Aorta (tissue), 5 donors: ENCODE results near the gene RBM44. TPM values are rescaled to one million over a fixed set of nuclear protein-coding genes. Genes with fewer than 3 reads are reported as not detected.
"Not testable (repeated sequence)": the region's sequence is repeated elsewhere in the genome, so short reads cannot be mapped to it uniquely, and the experiment has no call there.

Experiments used
- ATAC-seq: fragments of 200-7000 bp; cut with Tn5 transposase; one replicate; pipeline ENCODE4 v1.9.1; 2022; ENCODE audit warnings: moderate library complexity; ENCODE audit not compliant: low FRiP score
- DNase-seq, 2 donors: peaks; one replicate each; pipeline ENCODE4 v3.0.0-alpha.2; 2020
- H3K27ac ChIP-seq, 2 donors: one replicate each; pipeline ENCODE4 v1.5.1; 2013; ENCODE audit warnings: low read length in 2 of 2, mild to moderate bottlenecking in 2 of 2, moderate library complexity in 2 of 2, control low read depth in 1 of 2, inconsistent platforms in 1 of 2, low read depth in 1 of 2
- H3K27me3 ChIP-seq, 2 donors: one replicate each; pipeline ENCODE4 v1.6.1; 2013; ENCODE audit warnings: control low read depth in 1 of 2, low read length in 1 of 2, mild to moderate bottlenecking in 1 of 2, moderate library complexity in 1 of 2; ENCODE audit not compliant: insufficient read depth in 2 of 2, control insufficient read depth in 1 of 2
- H3K36me3 ChIP-seq, 2 donors: one replicate each; pipeline ENCODE4 v1.6.1; 2013; ENCODE audit warnings: control low read depth in 1 of 2, low read length in 1 of 2, mild to moderate bottlenecking in 1 of 2; ENCODE audit not compliant: insufficient read depth in 2 of 2, control insufficient read depth in 1 of 2
- H3K4me1 ChIP-seq, 2 donors: one replicate each; pipeline ENCODE4 v1.6.1; 2013; ENCODE audit warnings: low read length in 2 of 2, control low read depth in 1 of 2, mild to moderate bottlenecking in 1 of 2, moderate library complexity in 1 of 2; ENCODE audit not compliant: insufficient read depth in 2 of 2, control insufficient read depth in 1 of 2
- H3K4me3 ChIP-seq, 2 donors: one replicate each; pipeline ENCODE4 v1.5.1; 2013; ENCODE audit warnings: low read length in 2 of 2, control low read depth in 1 of 2, mild to moderate bottlenecking in 1 of 2
- H3K9me3 ChIP-seq: one replicate; pipeline ENCODE4 v1.6.1; 2013; ENCODE audit warnings: mild to moderate bottlenecking, low read length; ENCODE audit not compliant: control insufficient read depth
- WGBS, 2 donors: extraction: QIAGEN DNeasy Blood & Tissue Kit; methylation state at CpG; one replicate each; pipeline ENCODE4 v1.1.7; 2013; 5-methylcytosine and 5-hydroxymethylcytosine counted together
- intact Hi-C, 2 donors: fragments of 100-400 bp; cut with DNase I; formaldehyde crosslinking; loops; one replicate each; pipeline versions ENCODE4 v1.14.2 to v1.15.0; 2022
- polyA plus RNA-seq, 2 donors: library from polyadenylated mRNA; stranded (reverse); fragments of 200-250 nt; gene quantifications; one replicate each; pipeline ENCODE4 v1.2.3, GENCODE V29; 2013
- total RNA-seq, 2 donors: library from RNA; stranded (reverse); fragmentation: NEBNext Ultra II Directional; extraction: Animal tissue kit (Norgen Biotek cat#: 25700); gene quantifications; one replicate each; pipeline ENCODE4 v1.2.1, GENCODE V29; 2021
- donor health status: healthy with polysubstance abuse.
- donor health status: Bipolar disorder and iron deficiency.
- donor health status: DM: no; HTN: no; CAD: no.
- donor health status: DM: no; HTN: no; CAD: no.
- donor health status: DM: yes; HTN: yes; CAD: no.

The RBM44 gene
- total and polyA plus RNA-seq, 4 donors = 1.4 to 3.2 (median 2.5) TPM; not detected in 1

DNA sequence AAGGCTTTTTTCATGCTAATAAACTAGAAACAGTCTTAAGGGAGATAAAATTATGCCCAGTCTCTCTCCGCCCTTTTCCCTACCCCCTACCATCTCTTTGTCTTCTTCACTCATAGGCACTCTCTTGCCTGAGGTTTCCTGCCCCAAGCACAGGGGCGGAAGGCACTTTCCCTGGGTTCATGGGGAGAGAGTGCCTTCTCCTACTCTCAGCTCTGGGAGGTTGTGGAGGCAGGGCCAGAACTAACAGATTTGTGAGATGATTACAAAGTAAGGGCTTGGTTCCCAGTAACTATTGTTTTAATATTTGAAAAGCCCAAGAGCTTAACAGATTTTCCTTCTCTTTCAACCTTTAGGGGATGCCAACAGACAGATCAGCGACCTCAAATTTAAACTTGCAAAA, 26.1 kb upstream of the RBM44 start:
- H3K36me3 ChIP-seq = peaks cover 0 to 6% of the 10 kb centered on the region in 2 donors

DNA sequence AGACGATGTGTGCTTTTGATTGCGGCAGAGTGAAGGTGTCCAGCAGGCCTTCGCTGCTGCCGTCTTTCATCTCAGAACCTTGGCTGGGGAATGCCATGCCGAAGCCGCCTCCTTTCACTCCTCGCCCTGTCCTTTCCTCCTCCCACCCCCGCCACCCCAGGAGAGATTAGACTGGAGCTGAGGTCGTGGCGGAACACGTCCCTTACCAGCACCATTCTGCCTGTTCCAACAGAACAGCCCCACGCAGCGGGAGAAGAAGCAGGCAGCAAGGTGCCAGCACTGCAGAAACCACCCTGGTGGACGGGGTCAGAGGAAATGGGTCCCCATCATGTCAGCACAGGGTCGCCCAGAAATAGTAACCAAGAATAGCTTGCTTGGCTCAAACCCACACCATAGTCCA, 24.8 kb upstream of the RBM44 start:
- intact Hi-C loops = no loop called here
- H3K36me3 ChIP-seq = peaks cover 0 to 8% of the 10 kb centered on the region in 2 donors
- H3K9me3 ChIP-seq = no peaks in the 10 kb centered on the region
- WGBS, 2 donors = 52 to 61% methylated on average over 15 of the region's 15 CpGs
- peak overlapping the region in 1 of 2 donors; percentile 57 for H3K27ac ChIP-seq
- no peak overlapping the region for H3K4me3 ChIP-seq
- no peak for ATAC-seq
- no peaks in the 10 kb centered on the region for H3K27me3 ChIP-seq
- DNase-seq = no peak
- no peaks in the 10 kb centered on the region for H3K4me1 ChIP-seq

More for the DNA sequence above, 26.1 kb upstream of the RBM44 start:
- DNase-seq = no peak
- H3K4me1 ChIP-seq = no peaks in the 10 kb centered on the region
- peak overlapping the region in 1 of 2 donors; percentile 25 for H3K27ac ChIP-seq
- intact Hi-C loops = no loop called here
- no peaks in the 10 kb centered on the region for H3K27me3 ChIP-seq
- no peaks in the 10 kb centered on the region for H3K9me3 ChIP-seq
- no peak overlapping the region for H3K4me3 ChIP-seq
- 15 to 20% methylated on average over 3 of the region's 3 CpGs for WGBS, 2 donors
- ATAC-seq = no peak

DNA sequence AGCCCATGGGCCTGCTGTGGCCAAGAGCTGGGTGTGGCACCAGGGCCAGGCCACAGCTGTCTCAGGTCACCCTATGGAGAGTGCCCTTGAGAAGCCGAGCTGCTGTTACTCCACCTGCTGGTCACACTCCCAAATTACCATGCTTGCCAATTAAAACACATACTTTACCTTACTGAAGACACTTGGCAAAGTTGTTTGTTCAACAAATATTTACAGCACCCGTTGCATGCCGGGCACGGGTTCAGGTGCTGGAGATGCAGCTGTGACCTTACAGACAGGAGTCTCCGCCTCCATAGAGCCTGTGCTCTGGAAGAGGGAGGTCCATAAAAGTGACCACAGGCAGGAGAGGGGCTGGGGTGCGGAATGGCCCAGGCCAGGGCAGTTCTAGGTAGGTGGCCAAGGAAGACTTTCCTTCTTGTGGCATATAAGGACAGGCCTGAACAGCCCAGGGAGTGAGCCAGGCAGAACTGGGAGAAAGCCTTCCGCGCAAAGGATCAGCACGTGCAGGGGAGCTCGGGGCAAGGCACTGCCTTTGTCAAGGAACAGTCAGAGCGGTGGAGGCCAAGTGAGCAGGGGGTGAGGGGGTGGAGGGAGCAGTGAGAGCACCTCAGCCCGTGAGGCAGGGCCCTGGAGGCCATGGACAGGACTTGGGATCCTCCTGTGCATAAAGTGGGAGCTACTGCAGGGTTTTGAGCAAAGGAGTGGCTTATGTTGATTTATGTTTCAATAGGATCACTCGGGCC, 23.6 kb upstream of the RBM44 start:
- H3K27ac ChIP-seq = no peak overlapping the region
- whole genome bisulfite sequencing, 2 donors = 67 to 69% methylated on average over 13 of the region's 13 CpGs
- peaks cover 6 to 8% of the 10 kb centered on the region in 2 donors for H3K36me3 ChIP-seq
- no peaks in the 10 kb centered on the region for H3K4me1 ChIP-seq
- H3K27me3 ChIP-seq = no peaks in the 10 kb centered on the region
- DNase-seq (no peak), ATAC-seq (peak; percentile 45)
- no peak overlapping the region for H3K4me3 ChIP-seq
- no peaks in the 10 kb centered on the region for H3K9me3 ChIP-seq
- intact Hi-C loops = no loop called here

GRCh38 chr2:237779521-237779920, 19.1 kb upstream of the RBM44 start:
- DNase-seq (no peak), ATAC-seq (no peak)
- intact Hi-C loops = no loop called here
- no peak overlapping the region for H3K27ac ChIP-seq
- H3K4me3 ChIP-seq = no peak overlapping the region
- H3K4me1 ChIP-seq = no peaks in the 10 kb centered on the region
- 94 to 95% methylated on average over 14 of the region's 14 CpGs for WGBS, 2 donors
- no peaks in the 10 kb centered on the region for H3K27me3 ChIP-seq
- H3K36me3 ChIP-seq = peaks cover 6 to 10% of the 10 kb centered on the region in 2 donors
- no peaks in the 10 kb centered on the region for H3K9me3 ChIP-seq

- WGBS, 2 donors = 75% methylated on average over 7 of the region's 7 CpGs
- no peaks in the 10 kb centered on the region for H3K4me1 ChIP-seq
- no peak overlapping the region for H3K27ac ChIP-seq
- H3K4me3 ChIP-seq = no peak overlapping the region
- intact Hi-C loops = no loop called here
- H3K27me3 ChIP-seq = no peaks in the 10 kb centered on the region
- DNase-seq = no peak
- peaks cover 6 to 8% of the 10 kb centered on the region in 2 donors for H3K36me3 ChIP-seq
- peaks cover 2% of the 10 kb centered on the region for H3K9me3 ChIP-seq
- no peak for ATAC-seq
These were observed 16.4 kb upstream of the RBM44 start for GRCh38 chr2:237782181-237782580.

GRCh38 chr2:237783678-237784077, 14.9 kb upstream of the RBM44 start:
- H3K36me3 ChIP-seq, DNase-seq, H3K4me1 ChIP-seq, ATAC-seq, H3K9me3 ChIP-seq, H3K27ac ChIP-seq, intact Hi-C loops, H3K27me3 ChIP-seq, H3K4me3 ChIP-seq: not testable (repeated sequence)
- 92 to 96% methylated on average over 2 of the region's 5 CpGs for WGBS, 2 donors

GRCh38 chr2:237786936-237787335, 11.6 kb upstream of the RBM44 start:
- ATAC-seq (no peak), DNase-seq (no peak)
- H3K36me3 ChIP-seq = no peaks in the 10 kb centered on the region
- peaks cover 2% of the 10 kb centered on the region for H3K9me3 ChIP-seq
- intact Hi-C loops = no loop called here
- 98 to 99% methylated on average over 4 of the region's 4 CpGs for WGBS, 2 donors
- H3K4me1 ChIP-seq = no peaks in the 10 kb centered on the region
- H3K4me3 ChIP-seq = no peak overlapping the region
- H3K27me3 ChIP-seq = no peaks in the 10 kb centered on the region
- H3K27ac ChIP-seq = no peak overlapping the region

DNA sequence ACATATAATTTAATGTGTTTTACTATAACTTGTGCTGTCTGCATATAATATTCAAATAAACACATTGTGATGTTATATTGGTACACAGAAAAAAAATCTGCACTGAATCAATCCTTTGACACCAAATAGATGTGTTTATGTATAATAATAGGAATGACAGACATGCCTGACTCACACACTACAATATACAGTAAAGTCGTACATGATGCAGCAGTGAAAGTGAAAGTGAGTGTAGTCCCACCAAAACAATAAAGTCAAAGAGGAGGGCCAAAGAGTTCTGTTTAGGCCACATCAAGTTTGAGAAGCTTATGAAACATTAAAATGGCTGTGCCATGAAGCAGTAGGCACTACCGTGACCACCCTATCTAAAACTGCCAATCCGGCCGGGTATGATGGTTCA, 8.2 kb upstream of the RBM44 start:
- ATAC-seq (no peak), DNase-seq (no peak)
- intact Hi-C loops = no loop called here
- H3K9me3 ChIP-seq = peaks cover 2% of the 10 kb centered on the region
- H3K27me3 ChIP-seq = no peaks in the 10 kb centered on the region
- WGBS, 2 donors = 88 to 91% methylated on average over 4 of the region's 4 CpGs
- no peaks in the 10 kb centered on the region for H3K36me3 ChIP-seq
- no peak overlapping the region for H3K4me3 ChIP-seq
- no peaks in the 10 kb centered on the region for H3K4me1 ChIP-seq
- H3K27ac ChIP-seq = no peak overlapping the region

DNA sequence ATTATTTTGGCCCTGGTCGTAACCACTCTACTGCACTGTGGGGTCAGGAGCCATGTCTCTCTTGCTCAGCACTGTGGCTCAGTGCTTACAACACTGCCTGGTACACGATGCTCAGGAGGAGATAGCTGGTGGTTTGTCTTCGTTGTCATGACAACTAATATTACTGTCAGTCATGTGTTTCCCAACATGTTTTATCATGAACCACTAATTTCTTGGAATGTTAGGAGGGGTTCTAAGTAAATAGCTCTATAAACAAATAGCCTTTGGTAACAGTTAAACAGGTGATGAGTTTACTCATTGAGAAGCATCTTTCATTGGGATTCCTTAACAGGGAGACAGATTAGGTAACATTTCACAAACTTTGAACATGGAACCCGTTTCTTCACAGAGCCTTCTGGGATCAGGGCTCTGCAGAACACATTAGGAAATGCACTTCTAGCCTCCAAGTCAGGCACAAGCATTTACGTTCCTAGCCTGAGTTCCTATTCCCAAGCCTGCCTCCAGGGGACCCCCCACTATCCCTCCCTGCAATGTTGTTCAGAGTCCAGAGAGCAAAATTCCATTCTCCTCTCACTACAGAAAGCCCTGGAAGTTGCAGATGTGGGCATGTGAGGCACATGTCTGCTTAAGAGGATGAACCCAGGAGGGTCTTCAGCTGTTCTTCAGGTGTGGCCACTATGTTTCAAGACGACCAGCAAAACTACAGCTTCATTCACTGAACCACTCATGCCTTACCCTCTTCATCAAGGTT, 6.4 kb upstream of the RBM44 start:
- Histone ChIP-seq H3K27ac (no peak overlapping the region), H3K4me1 (no peaks in the 10 kb centered on the region), H3K9me3 (no peaks in the 10 kb centered on the region), H3K36me3 (no peaks in the 10 kb centered on the region), H3K4me3 (no peak overlapping the region), H3K27me3 (no peaks in the 10 kb centered on the region)
- DNase-seq (no peak), ATAC-seq (no peak)
- intact Hi-C loops = no loop called here
- 72 to 76% methylated on average over 6 of the region's 6 CpGs for WGBS, 2 donors
